Measurements from ENCODE around the gene MSL1.

DNA sequence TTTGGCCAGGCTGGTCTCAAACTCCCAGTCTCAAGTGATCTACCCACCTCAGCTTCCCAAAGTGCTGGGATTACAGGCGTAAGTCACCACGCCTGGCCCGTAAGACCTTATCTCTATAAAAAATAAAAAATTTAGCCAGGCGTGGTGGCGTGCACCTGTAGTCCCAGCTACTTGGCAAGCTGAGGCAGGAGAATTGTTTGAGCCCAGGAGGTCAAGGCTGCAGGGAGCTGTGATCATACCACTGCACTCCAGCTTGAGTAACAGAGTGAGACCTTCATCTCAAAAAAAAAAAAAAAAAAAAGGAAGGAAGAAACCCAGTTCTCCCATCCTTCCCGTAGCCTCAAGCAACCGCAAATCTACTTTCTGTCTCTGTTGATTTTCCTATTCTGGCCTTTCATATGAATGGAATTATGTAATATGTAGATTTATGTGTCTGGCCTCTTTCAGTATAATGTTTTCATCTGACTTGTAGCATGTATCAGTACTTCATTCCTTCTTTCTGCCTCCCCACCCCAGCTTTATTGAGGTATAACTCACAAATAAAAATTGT is 29.7 kb downstream of the MSL1 start:
- TF ChIP-seq POLR2A (IDR thresholded peaks at IDR 0.05), result no peak
- TF ChIP-seq, protein P1, sequence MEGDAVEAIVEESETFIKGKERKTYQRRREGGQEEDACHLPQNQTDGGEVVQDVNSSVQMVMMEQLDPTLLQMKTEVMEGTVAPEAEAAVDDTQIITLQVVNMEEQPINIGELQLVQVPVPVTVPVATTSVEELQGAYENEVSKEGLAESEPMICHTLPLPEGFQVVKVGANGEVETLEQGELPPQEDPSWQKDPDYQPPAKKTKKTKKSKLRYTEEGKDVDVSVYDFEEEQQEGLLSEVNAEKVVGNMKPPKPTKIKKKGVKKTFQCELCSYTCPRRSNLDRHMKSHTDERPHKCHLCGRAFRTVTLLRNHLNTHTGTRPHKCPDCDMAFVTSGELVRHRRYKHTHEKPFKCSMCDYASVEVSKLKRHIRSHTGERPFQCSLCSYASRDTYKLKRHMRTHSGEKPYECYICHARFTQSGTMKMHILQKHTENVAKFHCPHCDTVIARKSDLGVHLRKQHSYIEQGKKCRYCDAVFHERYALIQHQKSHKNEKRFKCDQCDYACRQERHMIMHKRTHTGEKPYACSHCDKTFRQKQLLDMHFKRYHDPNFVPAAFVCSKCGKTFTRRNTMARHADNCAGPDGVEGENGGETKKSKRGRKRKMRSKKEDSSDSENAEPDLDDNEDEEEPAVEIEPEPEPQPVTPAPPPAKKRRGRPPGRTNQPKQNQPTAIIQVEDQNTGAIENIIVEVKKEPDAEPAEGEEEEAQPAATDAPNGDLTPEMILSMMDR (IDR thresholded peaks at IDR 0.05), result no peak
- TF ChIP-seq POLR2AphosphoS5 (IDR thresholded peaks at IDR 0.05), result no peak

Data from sigmoid colon (tissue), 4 donors.